NCI-H2081 treated with DMSO at 0.1 percent for 48 hours (cell line): ENCODE results near the gene SNRNP35.
"Not testable (repeated sequence)": the region's sequence is repeated elsewhere in the genome, so short reads cannot be mapped to it uniquely, and the experiment has no call there.

Experiments
- DNase-seq: peaks from one replicate; lab custom pipeline; 2025; lab: John Stamatoyannopoulos, UW

Gene SNRNP35

DNA sequence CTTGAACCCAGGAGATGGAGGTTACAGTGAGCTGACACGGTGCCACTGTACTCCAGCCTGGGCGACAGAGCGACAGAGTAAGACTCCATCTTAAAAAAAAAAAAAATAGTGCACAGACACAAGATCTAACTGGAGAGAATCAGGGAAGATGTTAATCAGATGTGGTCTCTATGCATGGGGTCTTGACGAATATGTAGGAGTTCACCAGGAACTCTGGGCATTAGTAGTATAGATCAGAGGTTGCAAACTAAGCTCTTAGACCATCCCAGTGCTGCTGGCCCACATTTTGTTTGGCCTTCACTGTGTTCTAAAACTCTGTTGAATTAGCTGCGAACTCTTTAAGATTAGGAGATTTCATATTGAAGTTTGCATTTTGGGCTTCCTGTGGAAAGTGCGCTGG, 31.6 kb downstream of the SNRNP35 start:
- no peak for DNase-seq

- no peak for DNase-seq
Measured at GRCh38 chr12:123490089-123490488, 32.1 kb downstream of the SNRNP35 start.

GRCh38 chr12:123491056-123491455, 33.1 kb downstream of the SNRNP35 start:
- DNase-seq, result no peak

- DNase-seq, result no peak
Measured at GRCh38 chr12:123491481-123491880, 33.5 kb downstream of the SNRNP35 start.

DNA sequence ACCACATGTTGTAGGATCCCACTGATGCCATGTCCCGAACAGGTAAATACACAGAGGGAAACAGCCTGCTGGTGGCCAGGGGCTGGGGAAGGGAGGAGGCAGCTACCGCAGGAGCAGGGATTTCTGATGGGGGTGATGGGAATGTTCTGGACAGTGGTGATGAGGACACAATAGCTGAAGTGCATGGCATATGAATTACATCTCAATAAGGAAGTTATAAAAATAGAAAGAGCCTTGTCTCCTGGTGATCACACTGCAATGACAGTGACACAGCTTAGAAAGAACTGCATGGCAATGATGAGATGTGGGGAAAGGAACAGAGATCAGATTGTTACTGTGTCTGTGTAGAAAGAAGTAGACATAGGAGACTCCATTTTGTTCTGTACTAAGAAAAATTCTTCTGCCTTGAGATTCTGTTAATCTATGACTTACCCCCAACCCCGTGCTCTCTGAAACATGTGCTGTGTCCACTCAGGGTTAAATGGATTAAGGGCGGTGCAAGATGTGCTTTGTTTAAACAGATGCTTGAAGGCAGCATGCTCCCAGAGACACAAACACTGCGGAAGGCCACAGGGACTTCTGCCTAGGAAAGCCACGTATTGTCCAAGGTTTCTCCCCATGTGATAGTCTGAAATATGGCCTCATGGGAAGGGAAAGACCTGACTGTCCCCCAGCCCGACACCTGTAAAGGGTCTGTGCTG, 34.5 kb downstream of the SNRNP35 start:
- not testable (repeated sequence) for DNase-seq

GRCh38 chr12:123494124-123494851, 36.3 kb downstream of the SNRNP35 start:
- DNase-seq, result no peak

- DNase-seq, result no peak
Measured at GRCh38 chr12:123497065-123497464, 39.1 kb downstream of the SNRNP35 start.

- DNase-seq, result no peak
Measured at GRCh38 chr12:123498126-123498825, 40.3 kb downstream of the SNRNP35 start.

DNA sequence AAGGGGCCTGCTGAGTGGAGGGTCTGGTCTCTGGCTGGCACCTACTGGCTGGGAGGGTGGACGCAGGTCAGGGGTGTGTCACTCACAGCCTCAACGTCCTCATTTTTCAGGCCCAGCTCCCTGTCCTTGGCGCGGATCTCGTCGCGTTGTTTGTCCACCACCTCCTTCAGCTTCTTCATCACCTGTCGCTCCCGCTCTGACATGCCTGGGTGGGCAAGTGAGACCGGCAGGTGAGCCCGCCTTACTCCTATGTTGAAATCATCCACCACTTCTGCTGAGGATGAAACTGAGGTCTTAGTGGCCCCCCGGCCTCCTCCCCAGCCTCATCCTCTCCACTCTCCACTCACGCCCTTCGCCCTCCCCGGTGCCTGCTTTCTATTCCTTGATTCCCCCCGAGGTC, 41.4 kb downstream of the SNRNP35 start:
- DNase-seq, result no peak

- no peak for DNase-seq
Measured at GRCh38 chr12:123502163-123502704, 44.3 kb downstream of the SNRNP35 start.

DNA sequence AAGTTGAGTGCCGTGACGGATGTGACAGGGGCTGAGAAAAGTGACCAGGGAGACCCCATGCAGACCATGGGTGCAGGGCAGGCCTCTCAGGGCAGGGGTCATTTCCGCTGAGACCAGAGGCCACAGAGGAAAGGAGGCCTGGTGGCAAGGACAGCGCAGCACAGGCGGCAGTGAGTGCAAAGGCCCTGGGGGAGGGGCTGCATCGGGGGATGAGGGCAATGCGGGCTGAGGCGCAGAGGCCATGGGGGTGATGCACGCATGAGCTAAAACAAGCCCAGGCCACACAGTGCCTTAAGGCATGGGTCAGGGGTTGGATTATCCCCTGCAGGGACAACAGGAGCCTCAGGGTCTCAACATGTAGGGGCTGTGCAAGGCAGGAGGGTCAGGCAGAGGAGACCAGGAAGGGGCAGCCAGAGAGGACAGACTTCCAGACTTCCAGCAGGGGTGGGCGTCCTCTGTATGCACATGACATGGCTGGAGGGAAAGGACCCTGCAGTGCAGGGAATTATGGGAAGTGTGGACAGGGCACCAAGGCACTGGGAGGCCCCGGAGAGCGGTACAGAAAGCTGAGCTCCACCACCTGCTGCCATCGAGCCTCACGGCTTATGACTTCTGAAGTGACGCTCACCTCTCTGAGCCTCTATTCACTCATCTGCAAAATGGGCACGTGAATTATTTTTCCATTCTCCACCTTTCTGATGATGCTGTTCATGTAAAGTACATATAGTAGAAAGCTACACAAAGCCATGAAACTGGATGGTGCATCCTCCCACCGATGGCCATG, 48.3 kb downstream of the SNRNP35 start:
- no peak for DNase-seq

GRCh38 chr12:123506843-123507236, 48.9 kb downstream of the SNRNP35 start:
- DNase-seq, result no peak

- no peak for DNase-seq
Measured at GRCh38 chr12:123512838-123513665, 55.1 kb downstream of the SNRNP35 start.

- no peak for DNase-seq
Measured at GRCh38 chr12:123513805-123514204, 55.9 kb downstream of the SNRNP35 start.

DNA sequence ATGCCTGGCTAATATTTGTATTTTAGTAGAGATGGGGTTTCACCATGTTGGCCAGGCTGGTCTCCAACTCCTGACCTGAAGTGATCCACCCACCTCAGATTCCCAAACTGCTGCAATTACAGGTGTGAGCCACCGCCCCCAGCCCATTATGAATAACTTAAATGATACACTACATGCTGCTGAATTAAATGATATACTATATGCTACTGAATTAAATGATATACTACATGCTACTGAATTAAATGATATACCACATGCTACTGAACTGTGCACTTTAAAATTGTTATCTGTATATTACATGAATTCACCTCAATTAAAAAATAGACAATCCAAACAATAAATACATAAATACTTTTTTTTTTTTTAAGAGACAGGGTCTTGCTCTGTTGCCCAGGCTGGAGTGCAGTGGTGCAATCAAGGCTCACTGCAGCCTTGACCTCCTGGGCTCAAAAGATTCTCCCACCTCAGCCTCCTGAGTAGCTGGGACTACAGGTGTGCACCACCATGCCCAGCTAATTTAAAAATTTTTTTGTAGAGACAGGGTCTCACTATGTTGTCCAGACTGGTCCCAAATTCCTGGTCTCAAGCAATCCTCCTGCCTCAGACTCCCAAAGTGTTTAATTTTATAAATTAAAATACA, 56.8 kb downstream of the SNRNP35 start:
- not testable (repeated sequence) for DNase-seq

DNA sequence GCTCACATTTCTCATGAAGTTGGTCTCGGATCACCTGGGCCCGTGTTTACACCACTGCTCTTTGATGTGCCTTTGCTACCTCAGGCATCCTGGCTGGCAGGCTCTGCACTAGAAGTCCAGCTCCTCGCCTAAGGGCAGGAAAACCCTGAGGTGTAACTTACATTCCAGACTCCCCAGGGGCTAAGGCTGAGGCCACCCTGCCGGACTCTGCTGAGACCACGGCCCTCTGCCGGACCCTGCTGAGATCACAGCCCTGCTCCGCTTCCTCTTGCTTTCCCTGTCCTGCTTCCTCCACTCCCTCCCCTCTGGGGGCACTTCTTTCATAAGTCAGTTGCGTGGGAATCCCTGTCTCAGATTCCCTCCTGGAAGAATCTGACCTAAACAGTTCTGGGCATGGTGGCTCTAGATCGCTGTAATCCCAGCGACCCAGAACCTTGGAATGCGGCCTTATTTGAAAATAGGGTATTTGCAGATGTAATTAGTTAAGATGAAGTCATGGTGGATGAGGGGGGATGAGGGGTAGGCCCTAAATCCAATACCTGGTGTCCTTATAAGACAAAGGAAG, 58.4 kb downstream of the SNRNP35 start:
- DNase-seq, result no peak
